WERI-Rb-1 (cell line): Measurements from ENCODE around the gene COMP.
"Not testable (repeated sequence)": the region's sequence is repeated elsewhere in the genome, so short reads cannot be mapped to it uniquely, and the experiment has no call there.

Experiments
- DNase-seq: peaks from one replicate; pipeline ENCODE4 v3.0.0-alpha.2; 2020
- H3K27ac ChIP-seq: fragments of 250-450 bp; sonication (Bioruptor Pico); 2 replicates; pipeline ENCODE4 v1.5.1; 2020; ENCODE audit warnings: mild to moderate bottlenecking, moderate library complexity
- H3K27me3 ChIP-seq: fragments of 250-450 bp; sonication (Bioruptor Pico); 2 replicates; pipeline ENCODE4 v1.5.1; 2021; ENCODE audit warnings: mild to moderate bottlenecking, low read depth, moderate library complexity; ENCODE audit not compliant: insufficient read depth, severe bottlenecking
- H3K36me3 ChIP-seq: fragments of 250-450 bp; sonication (Bioruptor Pico); 2 replicates; pipeline ENCODE4 v1.5.1; 2020; ENCODE audit warnings: mild to moderate bottlenecking, moderate library complexity
- H3K4me3 ChIP-seq: 2 replicates; pipeline ENCODE4 v1.5.1; 2011; ENCODE audit warnings: low read depth, mild to moderate bottlenecking, control low read depth, low read length
- H3K9me3 ChIP-seq: fragments of 250-450 bp; sonication (Bioruptor Pico); 2 replicates; pipeline ENCODE4 v1.5.1; 2021; ENCODE audit warnings: mild to moderate bottlenecking, moderate library complexity; ENCODE audit not compliant: severe bottlenecking
- TF ChIP-seq, protein P1 (sequence below): IDR thresholded peaks from 2 replicates; pipeline ENCODE4 v1.5.1; 2011; ENCODE audit warnings: low read depth, mild to moderate bottlenecking, control low read depth, inconsistent platforms, low read length

The COMP gene

DNA sequence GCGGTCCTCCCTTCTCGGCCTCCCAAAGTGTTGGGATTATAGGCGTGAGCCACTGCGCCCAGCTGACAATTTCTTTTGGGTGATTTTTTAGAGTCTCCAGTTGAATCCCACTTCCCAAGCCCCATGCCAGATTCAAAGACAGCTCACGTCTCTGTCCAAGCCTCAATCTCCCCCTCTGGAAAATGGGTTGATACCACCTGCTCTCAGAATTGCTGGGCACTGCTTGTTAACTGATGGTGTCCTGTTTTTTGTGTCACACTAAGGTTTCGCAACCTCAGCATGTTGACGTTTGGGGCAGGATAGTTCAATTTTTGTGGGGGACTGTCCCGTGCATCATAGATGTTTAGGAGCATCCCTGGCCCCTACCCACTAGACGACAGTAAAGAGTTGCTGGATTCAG lies 26.5 kb upstream of the COMP start:
- DNase-seq = no peak
- Histone ChIP-seq H3K9me3 (no peaks in the 10 kb centered on the region), H3K4me3 (no peak overlapping the region), H3K27ac (peak overlapping the region; percentile 60), H3K36me3 (no peaks in the 10 kb centered on the region), H3K27me3 (no peaks in the 10 kb centered on the region)
- TF ChIP-seq, protein P1, sequence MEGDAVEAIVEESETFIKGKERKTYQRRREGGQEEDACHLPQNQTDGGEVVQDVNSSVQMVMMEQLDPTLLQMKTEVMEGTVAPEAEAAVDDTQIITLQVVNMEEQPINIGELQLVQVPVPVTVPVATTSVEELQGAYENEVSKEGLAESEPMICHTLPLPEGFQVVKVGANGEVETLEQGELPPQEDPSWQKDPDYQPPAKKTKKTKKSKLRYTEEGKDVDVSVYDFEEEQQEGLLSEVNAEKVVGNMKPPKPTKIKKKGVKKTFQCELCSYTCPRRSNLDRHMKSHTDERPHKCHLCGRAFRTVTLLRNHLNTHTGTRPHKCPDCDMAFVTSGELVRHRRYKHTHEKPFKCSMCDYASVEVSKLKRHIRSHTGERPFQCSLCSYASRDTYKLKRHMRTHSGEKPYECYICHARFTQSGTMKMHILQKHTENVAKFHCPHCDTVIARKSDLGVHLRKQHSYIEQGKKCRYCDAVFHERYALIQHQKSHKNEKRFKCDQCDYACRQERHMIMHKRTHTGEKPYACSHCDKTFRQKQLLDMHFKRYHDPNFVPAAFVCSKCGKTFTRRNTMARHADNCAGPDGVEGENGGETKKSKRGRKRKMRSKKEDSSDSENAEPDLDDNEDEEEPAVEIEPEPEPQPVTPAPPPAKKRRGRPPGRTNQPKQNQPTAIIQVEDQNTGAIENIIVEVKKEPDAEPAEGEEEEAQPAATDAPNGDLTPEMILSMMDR = no peak

DNA sequence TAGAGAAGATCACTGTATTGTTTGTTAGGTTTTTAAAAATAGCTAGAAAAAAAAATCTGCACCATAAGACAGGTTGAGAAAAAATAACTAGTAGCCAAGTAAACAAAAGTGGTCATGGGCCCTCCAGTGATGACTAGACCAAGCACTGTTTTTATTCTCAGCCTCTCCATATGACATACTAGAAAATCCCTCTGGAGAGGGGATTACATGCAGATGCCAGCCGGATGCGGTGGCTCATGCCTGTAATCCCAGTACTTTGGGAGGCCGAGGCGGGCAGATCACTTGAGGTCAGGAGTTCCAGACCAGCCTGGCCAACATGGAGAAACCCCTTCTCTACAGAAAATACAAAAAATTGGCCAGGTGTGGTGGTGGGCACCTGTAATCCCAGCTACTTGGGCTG lies 25.5 kb upstream of the COMP start:
- H3K27me3 ChIP-seq, H3K9me3 ChIP-seq, H3K4me3 ChIP-seq, H3K36me3 ChIP-seq: not testable (repeated sequence)
- H3K27ac ChIP-seq = peak overlapping the region; percentile 60
- DNase-seq = peak; percentile 80

GRCh38 chr19:18815673-18816072 lies 24.6 kb upstream of the COMP start:
- no peak for DNase-seq
- peak overlapping the region; percentile 37 for H3K27ac ChIP-seq
- H3K4me3 ChIP-seq = no peak overlapping the region
- H3K9me3 ChIP-seq = no peaks in the 10 kb centered on the region
- H3K36me3 ChIP-seq = no peaks in the 10 kb centered on the region
- TF ChIP-seq, protein P1 = no peak
- H3K27me3 ChIP-seq = no peaks in the 10 kb centered on the region

GRCh38 chr19:18814063-18814462 lies 23.0 kb upstream of the COMP start:
- Histone ChIP-seq H3K27ac (no peak overlapping the region), H3K36me3 (no peaks in the 10 kb centered on the region), H3K9me3 (no peaks in the 10 kb centered on the region), H3K27me3 (no peaks in the 10 kb centered on the region), H3K4me3 (no peak overlapping the region)
- TF ChIP-seq, protein P1 = no peak
- DNase-seq = no peak

- H3K27me3 ChIP-seq, H3K9me3 ChIP-seq, DNase-seq, H3K27ac ChIP-seq, H3K36me3 ChIP-seq, H3K4me3 ChIP-seq: not testable (repeated sequence)
Observed at GRCh38 chr19:18811638-18812037, 20.5 kb upstream of the COMP start.

DNA sequence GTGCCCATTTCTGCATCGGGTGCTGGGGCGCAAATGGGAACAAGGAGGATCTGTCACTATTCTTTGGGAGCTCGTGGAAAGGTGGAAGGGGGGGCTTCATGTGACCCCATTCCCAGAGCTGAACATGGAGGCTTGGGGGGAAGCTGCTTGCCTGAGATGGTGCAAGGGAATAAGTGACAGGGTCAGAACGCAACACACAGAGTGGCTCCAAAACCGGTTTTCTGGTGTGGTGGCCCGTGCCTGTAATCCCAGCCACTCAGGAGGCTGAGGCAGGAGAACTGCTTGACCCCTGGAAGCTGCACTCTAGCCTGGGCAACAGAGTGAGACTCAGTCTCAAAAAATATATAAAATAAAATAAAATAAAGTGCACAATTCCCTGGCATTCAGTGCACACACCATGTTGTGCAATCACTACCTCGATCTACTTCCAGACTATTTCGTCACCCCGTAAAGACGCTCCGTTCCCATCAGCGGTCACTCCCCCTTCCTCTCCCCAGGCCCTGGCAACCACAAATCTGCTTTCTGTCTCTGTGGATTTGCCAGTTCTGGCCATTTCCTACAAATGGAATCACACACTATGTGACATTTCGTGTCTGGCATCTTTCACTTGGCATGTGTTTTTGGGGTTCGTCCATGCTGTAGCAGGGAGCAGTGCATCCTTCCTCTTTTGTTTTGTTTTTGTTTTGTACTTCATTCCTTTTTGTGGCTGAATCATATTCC lies 18.2 kb upstream of the COMP start:
- Histone ChIP-seq H3K4me3 (no peak overlapping the region), H3K27me3 (no peaks in the 10 kb centered on the region)
- no peak for DNase-seq

More for the DNA sequence above, 18.2 kb upstream of the COMP start:
- H3K27ac ChIP-seq = no peak overlapping the region
- H3K36me3 ChIP-seq = no peaks in the 10 kb centered on the region
- H3K9me3 ChIP-seq = no peaks in the 10 kb centered on the region
- TF ChIP-seq, protein P1 = no peak
